HG03159 (cell line): ENCODE results near the gene TTLL11.

ENCODE experiments used
- ATAC-seq: cut with Tn5 transposase; IDR thresholded peaks from one replicate; pipeline ENCODE4 v1.9.1; 2021; ENCODE audit warnings: mild to moderate bottlenecking, moderate library complexity; ENCODE audit not compliant: unreplicated experiment

The TTLL11 gene

DNA sequence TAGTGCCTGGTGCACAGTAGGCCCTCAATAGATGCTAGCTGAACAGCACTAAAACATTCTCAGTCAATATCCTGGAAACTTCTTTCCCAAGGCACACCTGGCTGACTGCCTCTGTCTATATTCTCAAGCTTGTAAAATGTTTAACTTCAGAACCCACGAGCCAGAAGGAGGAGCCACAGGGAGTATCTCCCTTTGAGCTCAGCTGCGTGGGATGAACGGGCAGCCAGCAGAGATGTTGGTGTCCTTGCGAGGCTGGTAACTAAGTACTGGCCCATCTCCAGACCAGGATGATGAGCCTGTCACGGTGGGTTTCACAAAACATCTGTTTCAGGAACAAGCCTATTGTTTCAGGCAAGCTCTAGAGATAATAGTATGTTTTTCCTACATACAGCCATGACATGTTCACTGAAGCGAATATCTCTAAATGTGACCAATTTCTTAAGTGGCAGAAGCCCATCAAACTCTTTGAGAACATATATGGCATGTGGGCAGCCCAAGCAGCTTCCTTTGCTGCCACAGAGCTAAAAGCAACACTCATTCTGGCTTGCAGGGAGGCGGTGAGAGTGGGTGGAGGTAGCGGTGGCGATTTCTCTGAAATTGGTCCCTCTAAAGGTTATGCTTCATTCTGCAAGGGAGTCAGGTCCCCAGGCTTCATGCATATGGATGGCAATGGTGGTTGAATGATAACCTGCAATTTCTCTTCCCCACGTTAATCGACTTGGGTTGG is 206.2 kb downstream of the TTLL11 start:
- ATAC-seq: no peak

DNA sequence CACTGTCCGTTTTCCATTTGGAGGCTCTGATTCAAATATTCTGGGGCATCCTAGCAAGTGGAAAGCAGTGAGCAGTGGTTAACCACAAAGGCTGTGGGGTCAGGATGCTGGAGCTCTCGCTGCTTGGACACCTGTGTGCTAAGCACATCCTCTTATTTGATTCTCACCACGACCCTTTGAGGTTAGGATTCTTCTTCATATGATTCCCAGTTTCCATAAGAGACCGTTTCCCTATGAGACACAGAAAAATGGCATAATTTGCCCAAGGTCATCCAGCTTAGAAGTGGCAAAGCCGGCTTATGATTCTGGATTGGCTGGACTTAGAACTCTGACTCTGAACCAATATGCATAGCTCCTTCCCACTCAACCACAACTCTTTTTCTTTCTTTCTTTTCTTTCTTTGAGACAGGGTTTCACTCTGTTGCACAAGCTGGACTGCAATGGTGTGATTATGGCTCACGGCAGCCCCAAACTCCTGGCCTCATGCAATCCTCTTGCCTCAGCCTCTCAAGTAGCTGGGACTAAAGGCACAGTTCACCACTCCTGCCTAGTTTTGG is 207.7 kb downstream of the TTLL11 start:
- ATAC-seq: no peak

DNA sequence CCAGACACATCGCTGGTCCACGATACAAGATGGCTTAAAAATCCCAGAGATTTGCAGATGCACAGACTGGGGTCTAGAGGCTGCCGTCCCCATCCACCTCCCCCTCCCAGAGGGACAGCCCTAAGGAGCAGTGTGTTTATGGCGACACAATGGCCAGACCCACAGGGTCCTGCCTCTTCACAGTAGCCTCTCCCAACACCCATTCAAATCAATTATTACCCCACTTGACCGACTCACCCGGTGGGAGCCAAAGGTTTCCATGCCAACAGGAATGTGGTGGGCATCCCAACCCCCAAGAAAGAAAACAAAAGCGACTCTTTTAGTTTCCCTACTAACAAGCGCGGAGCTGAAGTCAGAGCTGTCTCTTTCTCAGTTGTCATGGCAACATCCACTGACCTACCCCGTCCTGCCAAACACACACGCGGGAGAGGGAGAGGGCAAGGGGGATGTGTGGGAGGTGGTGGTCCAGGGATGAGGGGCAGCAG is 209.0 kb downstream of the TTLL11 start:
- no peak for ATAC-seq

DNA sequence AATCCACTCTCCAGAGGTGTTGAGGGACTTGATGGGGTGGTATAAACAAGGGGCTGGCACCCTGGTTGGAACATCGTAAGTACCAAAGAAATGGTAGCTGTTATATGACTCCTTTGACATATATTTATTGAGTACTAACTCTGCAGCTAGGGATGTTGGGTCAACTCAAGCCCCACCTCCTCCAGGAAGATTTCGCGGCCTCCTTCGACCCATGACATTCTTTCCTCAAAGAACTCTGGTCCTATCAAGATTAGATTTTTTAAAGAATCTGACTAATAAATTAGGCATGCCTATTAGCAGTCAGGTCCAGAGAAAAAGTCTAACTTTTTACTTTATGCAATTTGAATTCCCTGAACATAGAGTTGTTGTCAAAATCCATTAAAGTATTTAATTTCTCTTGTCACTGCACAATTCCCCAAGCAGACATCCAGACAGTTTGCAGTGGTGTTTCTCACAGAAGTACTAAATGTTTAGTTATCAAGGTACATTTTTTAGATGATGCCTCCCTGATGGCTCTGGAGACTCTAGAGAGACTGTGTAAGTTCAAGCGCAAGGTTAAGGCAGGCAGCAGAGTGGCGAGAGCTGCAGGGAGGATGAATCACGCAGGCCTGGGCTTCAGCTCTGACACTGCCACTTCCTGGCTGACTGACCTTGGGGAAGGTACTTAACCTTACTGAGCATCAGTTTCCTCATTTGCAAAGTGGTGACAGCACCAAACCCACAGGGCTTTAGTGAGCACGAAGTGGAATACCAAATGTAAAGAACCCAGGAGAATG is 209.6 kb downstream of the TTLL11 start:
- ATAC-seq: no peak

DNA sequence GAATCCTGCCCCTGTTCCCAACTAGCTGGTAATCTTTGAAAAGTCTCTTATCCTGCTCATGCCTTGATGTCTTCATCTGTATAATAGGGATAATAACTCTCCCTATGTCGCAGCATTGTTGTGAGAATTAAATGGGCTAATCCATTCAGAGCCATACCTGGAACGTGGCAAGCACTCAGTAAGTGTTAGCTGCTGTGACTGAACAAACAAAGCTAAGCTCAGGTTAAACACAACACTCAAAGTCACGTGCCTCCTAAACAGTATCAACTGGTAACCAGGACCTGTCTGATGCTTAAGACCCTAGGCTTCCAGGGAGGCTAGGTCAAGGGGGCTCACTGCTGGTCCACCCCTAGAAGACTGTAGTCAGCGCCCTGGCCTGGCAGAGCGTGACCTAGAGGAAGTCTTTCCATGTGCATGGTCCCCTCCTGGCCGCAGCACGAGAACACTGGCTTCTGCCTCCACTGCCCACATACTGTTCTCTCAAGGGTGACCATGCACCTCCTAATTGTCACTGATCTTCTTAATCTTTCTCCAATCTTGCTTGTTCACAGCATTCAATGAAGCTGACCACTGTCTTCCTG is 211.1 kb downstream of the TTLL11 start:
- no peak for ATAC-seq

DNA sequence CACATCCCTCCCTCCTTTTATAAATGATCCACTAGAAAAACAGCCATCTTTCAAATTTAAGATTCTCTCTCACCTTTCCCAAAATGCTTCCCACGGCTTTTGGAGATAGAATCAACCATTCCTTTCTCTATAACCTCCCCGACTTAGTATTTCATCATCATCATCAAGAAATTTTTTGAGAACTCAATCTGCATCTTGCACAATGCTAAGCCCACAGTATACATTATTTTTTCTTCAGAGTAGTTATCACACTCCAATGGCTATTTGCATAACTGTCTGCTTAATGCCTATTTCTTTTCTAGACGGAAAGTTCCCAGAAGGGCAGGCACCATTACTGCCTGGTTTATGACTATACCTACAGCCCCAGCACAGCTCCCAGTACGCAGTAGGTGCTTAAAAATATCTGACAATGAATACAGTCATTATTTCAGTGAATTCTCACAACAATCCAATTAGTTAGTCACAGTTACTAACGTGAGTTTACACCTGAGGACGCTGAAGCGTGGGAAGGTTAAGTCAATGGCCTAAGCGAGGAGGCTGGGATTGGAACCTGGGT is 212.7 kb downstream of the TTLL11 start:
- no peak for ATAC-seq

DNA sequence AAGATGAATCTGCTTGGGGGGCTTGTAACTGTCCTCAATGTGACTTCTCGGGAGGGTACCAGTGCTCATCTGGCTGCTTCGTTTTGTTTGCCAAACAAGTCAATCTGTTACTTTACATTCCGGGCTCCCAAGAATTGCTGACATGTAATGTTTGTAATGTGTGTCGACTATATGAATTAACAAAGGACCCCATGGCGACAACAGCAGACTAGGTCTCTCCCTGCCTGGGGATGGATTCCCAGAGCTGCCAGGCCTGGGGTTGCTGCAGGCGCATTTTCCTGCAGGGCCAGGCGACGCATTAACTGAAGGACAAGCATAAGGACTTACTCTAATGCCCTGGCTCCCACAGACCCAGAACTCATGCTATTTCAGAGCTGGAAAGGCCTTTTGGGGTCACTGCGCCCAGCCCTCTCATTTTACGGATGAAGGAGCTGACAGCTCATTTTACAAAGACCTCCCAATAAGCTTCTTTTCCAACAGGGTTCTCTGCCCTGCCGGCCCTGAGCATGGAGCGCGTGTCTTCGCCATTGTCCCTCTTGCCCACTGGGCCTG is 214.8 kb downstream of the TTLL11 start:
- no peak for ATAC-seq

DNA sequence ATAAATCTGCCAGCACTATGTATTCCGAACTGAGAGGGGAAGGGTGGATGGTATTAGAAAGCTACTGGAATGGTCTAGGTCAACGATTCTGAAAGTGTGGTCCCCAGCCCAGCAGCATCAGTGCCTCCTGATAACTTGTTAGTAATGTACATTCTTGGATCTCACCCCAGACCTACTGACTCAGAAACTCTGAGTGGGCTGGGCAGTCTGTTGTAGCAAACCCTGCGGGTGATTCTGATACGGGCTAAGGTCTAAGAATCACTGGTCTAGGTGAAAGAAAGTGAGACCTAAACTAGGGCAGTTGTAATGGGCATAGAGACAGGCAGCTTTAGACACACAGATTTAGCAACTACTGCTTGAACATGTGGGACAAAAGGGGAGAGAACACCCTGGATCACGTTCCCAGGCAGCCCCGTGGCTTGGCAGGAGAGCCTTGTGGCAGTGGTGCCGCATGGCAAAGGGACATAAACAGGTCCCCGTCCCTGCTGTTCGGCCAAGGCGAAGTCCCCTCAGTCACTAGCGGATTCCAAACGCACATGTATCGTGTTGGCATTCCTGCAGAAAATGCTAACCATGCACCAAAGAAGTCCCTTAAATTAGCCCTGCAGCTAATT is 216.3 kb downstream of the TTLL11 start:
- no peak for ATAC-seq

DNA sequence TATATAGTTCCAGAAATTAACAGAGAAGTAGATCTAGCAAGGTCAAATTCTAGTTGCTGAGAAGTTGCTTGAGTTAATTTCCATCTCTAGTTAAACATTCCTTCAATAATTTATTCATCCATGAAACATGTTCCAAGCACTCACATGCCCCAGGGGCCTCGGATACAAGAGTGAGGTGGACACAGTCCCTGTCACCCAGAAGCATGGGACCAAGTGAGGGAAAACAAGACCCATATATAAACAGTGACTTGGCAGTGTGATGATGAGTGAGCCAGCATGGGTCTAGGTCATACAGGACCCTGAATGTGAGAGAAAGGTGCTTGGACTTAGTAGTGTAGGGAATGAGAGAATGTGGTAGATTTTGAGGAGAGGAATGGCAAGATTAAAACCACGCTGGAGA is 216.9 kb downstream of the TTLL11 start:
- ATAC-seq: no peak

DNA sequence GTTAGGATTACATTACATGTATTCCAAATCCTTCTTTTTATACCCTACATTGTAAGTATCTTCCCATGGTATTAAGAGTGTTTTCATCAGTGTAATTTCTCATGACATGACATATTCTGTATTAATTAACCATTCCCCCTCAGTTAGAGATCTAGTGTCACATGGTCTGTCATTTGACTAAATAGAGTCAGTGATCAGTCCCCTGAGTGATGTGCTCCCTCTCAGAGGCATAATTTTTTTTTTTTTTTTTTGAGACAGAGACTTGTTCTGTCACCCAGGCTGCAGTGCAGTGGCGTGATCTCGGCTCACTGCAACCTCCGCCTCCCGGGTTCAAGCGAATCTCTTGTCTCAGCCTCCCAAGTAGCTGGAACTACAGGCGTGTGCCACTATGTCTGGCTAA is 218.6 kb downstream of the TTLL11 start:
- no peak for ATAC-seq

DNA sequence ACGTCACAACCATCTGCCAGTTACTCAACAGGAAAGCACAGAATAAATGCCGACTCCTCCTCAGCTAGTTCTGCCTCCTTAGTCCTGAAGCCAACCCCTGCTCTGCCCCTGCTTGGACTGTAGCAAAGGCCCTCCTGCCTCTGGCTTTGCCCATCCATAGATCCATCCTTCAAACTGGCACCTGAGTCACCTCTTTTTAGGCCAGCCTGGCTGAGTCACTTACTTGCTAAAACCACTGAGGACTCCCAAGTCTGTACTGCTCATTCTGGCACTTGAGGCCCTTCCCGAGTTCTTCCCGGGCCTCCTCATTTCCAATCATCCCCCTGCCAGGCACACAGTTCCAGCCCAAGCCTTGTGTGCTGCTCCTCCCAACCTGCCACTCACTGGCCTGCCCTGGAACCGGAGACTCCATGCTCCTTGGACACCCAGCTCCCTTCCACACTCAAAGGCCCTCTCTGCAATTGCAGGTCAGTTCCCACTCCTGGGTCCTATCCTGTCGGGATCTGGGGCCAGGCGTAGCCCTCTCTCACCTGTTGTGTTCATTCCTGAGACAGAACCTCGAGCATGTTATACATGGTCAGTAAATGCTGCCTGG is 221.6 kb downstream of the TTLL11 start:
- no peak for ATAC-seq

DNA sequence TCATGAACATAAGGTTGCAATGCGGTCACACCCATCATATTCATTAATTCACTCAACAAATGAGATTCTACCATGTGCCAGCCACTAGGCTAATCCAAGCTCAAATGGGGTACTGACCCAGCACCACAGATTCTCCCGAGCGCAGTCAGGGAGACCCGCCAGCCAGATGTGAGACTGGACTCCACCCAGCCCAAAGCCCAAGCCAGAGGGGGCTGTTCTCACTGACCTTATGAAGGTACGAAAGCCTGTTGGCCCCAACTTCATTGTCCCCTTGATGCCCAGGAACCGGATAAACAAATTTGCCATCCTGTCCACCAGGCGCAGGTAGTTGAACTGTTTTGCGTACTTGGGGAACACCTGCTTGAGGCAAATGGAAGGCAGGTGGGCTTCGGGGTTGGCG is 222.8 kb downstream of the TTLL11 start:
- no peak for ATAC-seq

DNA sequence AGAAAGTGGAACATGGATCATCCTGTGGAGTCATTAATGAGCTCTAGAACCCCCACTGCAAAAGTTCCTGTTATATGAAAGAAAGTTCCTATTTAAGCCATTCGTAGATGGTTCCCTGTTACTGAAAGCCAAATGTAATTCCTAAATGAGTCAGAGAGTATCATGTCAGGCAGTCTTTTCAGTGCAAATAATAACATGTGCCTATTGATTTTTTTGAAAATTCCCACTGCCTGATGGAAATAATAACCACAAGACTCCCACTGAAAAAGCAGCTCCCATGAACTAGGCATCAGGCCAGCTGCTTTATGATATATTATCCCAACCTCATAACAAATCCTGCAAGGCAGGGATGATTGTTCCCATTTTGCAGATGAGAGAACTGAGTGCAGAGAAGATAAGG is 224.5 kb downstream of the TTLL11 start:
- ATAC-seq: no peak

DNA sequence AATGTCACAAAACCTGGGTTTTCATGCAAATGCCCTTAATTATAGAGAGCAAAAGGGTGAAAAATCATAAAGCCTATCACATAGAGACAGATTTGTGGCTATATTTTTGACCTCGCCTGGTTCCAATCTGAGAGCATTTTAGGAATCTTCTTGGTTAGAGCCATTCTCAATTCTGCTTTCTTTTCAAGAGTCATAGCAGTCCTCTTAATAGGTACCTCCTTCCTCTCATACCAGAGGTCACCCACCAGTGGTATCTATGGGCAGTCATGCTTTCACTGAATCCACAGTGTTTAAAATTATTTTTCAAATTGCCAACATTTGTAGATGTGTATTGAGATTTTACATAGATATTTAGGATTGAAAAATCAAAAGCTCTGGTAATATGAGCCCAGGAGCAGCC is 226.2 kb downstream of the TTLL11 start:
- ATAC-seq: no peak

DNA sequence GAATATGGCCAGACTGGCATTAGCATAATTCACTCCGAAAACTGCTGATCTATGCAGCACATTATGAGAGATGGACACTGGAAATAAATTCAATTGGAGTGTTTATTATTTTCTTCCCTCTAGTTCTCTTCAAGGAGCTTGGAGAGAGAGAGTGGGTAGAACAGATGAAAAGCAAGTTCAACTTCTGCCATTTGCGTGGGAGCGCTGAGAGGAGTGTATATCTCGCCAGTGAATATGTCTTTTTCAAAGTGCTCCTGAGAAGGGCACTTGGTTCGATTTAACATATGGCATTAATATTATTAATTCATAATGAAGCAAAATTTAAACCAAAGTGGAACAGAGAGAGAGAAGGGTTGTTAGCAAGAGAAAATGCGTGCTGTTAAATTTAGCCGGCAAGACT is 227.2 kb downstream of the TTLL11 start:
- no peak for ATAC-seq

DNA sequence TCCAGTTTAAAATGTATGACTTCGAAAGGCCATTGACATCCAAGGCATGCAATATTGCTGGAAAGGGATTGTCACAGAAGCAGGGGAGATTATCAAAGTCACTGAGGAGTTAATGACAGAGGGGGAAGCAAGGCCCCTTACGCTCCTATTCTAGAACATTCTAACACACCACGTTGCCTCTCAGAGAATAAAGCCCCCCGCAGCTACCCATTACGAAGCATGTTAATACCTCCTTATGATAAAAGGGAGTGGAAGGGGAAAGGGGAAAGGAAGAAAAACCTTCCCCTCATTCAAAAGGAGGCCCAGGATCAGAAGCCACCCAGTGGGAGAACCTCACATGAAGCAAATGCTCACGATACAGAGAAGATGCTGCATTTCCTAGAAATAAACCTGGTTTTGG is 228.0 kb downstream of the TTLL11 start:
- no peak for ATAC-seq

DNA sequence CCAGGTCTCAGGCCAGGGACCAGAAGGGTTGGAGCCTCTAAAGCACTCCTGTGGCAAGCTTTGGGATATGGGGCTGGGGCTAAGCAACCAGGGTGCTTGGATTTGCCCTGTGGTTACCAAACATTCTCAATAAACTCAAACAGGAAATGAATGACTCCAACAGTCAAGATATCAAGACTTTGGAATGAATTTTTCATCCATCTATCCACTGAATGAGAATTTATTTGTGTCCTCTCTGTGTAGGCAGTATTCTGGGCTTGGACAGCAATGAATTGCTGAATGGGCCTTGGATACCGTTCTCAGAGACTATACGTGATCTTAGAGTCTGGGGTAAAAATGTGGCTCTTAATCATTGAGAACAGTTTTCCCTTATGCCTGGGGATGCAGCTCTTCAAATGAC is 229.2 kb downstream of the TTLL11 start:
- no peak for ATAC-seq

DNA sequence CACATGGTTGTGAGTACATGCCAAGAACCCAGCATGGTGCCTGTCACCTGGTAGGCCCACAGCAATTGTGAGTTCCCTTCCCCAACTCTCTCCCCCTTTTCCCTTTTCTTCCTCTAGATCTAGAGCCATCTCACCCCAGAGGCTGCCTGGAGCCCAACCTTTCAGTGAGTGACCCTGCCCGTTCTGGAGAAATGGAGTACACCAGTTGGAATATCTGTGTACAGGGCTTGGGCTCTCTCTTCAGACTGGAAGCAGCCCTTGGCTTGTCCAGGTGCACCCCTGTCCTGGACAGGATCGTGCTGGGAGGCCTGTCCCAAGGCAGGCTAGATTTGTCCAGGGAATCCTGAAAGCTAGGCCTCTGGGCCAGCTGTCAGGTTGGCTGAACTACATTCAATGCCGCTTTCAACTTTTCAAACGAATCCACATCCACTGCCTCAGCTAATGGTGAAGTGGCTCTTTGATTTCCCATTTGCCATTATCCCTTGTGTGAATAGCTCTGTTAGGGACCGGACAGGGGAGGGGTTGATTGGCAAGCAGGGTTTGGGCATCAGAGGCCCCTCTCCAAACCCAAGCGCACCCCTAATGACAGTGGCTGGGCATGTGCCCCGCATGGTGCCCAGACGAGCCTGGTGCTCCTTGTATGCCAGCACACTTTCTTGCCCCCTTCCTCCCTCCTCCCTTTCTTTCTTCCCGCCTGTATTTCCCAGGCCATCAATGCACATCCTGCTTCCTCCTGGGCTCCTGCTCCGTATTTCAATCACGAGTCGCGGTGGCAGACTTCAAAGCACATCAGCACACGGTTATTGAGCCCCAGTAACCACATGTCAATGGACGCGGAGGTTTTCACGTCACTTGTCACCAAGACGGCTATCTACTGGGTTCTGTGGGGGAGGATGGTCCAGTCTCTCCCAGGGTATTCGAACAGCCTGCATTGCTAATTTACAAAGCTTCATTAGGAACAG is 230.5 kb downstream of the TTLL11 start:
- no peak for ATAC-seq

DNA sequence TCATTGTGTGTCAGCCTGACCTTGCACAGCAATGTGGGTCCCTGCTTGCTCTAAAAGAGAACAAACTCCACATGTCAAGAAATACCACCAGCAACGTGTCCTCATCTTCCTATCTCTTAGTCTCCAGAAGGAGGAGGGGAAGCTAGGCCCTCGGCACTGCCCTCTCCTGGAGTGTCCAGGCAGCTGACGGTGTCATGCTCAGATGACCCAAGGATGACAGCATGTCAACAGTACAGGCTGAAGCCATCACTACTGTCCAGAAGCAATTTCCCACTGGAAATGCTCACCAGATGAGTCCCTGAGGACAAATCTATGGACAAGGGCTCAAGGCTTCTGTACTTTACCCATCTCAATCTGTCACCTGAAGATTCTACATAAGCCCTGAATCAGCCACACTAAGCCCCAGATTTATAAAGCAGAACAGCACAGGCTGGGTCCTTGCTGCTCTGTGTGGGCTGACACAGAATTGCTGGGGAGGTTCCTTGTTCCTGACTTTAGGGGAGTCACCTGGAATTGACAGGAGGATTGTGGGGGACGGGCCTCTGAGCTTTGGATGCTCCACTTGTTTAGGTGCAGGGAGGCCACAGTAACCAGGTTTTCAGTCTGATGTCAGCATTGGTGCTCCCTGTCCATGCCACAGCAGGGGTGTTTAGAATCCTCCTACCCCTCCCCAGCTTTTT is 231.5 kb downstream of the TTLL11 start:
- ATAC-seq: no peak
